CD14-positive monocyte (primary cell): ENCODE measurements around the gene TRPM6. TPM values are rescaled to one million over a fixed set of nuclear protein-coding genes. Genes with fewer than 3 reads are reported as not detected.
"Not testable (repeated sequence)": the region's sequence is repeated elsewhere in the genome, so short reads cannot be mapped to it uniquely, and the experiment has no call there.

Experiments
- DNase-seq, 3 donors: peaks; one replicate each; pipeline ENCODE4 v3.0.0-alpha.2; 2011 to 2022
- H2AFZ ChIP-seq: 2 replicates; pipeline ENCODE4 v1.6.0; 2012; ENCODE audit warnings: mild to moderate bottlenecking, low read depth, low read length, inconsistent platforms; ENCODE audit not compliant: insufficient read depth, poor library complexity, severe bottlenecking
- H3K27ac ChIP-seq, 2 donors: 1 replicate in 1 of 2; 2 replicates in 1 of 2; pipeline ENCODE4 v1.5.1; 2012 to 2013; ENCODE audit warnings: low read length in 2 of 2, control low read depth in 1 of 2, inconsistent platforms in 1 of 2, low read depth in 1 of 2, mild to moderate bottlenecking in 1 of 2
- H3K27me3 ChIP-seq, 2 donors: one replicate each; pipeline versions ENCODE4 v1.6.0 to v1.6.1; 2011 to 2013; ENCODE audit warnings: low read length in 2 of 2; ENCODE audit not compliant: control insufficient read depth in 2 of 2, insufficient read depth in 2 of 2
- H3K36me3 ChIP-seq, 2 donors: replicated peaks in 1 of 2; 1 replicate in 1 of 2; 2 replicates in 1 of 2; pipeline versions ENCODE4 v1.5.1 to v1.6.1; 2012 to 2013; ENCODE audit warnings: low read length in 2 of 2, control low read depth in 1 of 2, inconsistent platforms in 1 of 2, mild to moderate bottlenecking in 1 of 2; ENCODE audit not compliant: insufficient read depth in 2 of 2, control insufficient read depth in 1 of 2
- H3K4me1 ChIP-seq, 2 donors: 1 replicate in 1 of 2; 2 replicates in 1 of 2; pipeline versions ENCODE4 v1.5.1 to v1.6.1; 2012 to 2013; ENCODE audit warnings: low read length in 2 of 2, control low read depth in 1 of 2, inconsistent platforms in 1 of 2, mild to moderate bottlenecking in 1 of 2, moderate library complexity in 1 of 2; ENCODE audit not compliant: insufficient read depth in 2 of 2, control insufficient read depth in 1 of 2
- H3K4me2 ChIP-seq: replicated peaks from 2 replicates; pipeline ENCODE3; 2012; ENCODE audit warnings: low read length, moderate library complexity, mild to moderate bottlenecking; ENCODE audit not compliant: poor library complexity, severe bottlenecking; ENCODE audit errors: extremely low read depth
- H3K4me3 ChIP-seq, 3 experiments: fragments of 200-600 bp in 1 of 3; sonication (generic) in 1 of 3; replicated peaks in 1 of 3; 1 replicate in 2 of 3; 2 replicates in 1 of 3; pipeline ENCODE4 v1.5.1; 2011 to 2013; ENCODE audit warnings: low read length in 3 of 3, mild to moderate bottlenecking in 3 of 3, control low read depth in 2 of 3, low read depth in 2 of 3, inconsistent platforms in 1 of 3, moderate library complexity in 1 of 3
- H3K79me2 ChIP-seq: 2 replicates; pipeline ENCODE4 v1.6.0; 2012; ENCODE audit warnings: mild to moderate bottlenecking, control low read depth, inconsistent platforms, low read length, moderate library complexity; ENCODE audit not compliant: insufficient read depth
- H3K9ac ChIP-seq: 2 replicates; pipeline ENCODE4 v1.6.0; 2017; ENCODE audit warnings: low read length, mild to moderate bottlenecking; ENCODE audit not compliant: insufficient read depth, poor library complexity, severe bottlenecking
- H3K9me3 ChIP-seq, 2 donors: replicated peaks in 1 of 2; 1 replicate in 1 of 2; 2 replicates in 1 of 2; pipeline versions ENCODE4 v1.5.1 to v1.6.1; 2012 to 2013; ENCODE audit warnings: low read length in 2 of 2, control low read depth in 1 of 2; ENCODE audit not compliant: control insufficient read depth in 1 of 2, insufficient read depth in 1 of 2
- H4K20me1 ChIP-seq: 2 replicates; pipeline ENCODE4 v1.6.0; 2012; ENCODE audit warnings: mild to moderate bottlenecking, low read length, control low read depth, moderate library complexity; ENCODE audit not compliant: insufficient read depth
- H3K27ac Mint-ChIP-seq, 7 donors: one replicate each; pipeline ENCODE4 v1.8.0; 2020; ENCODE audit warnings: mild to moderate bottlenecking in 7 of 7, mixed read lengths in 7 of 7, moderate library complexity in 6 of 7, inconsistent platforms in 2 of 7
- H3K27me3 Mint-ChIP-seq, 3 donors: one replicate each; pipeline ENCODE4 v1.8.0; 2021 to 2022; ENCODE audit warnings: low read depth in 3 of 3, mild to moderate bottlenecking in 3 of 3, mixed read lengths in 3 of 3, moderate library complexity in 3 of 3, inconsistent platforms in 1 of 3
- H3K36me3 Mint-ChIP-seq, 2 donors: one replicate each; pipeline ENCODE4 v1.8.0; 2020; ENCODE audit warnings: mixed read lengths in 2 of 2, inconsistent platforms in 1 of 2, mild to moderate bottlenecking in 1 of 2
- H3K4me1 Mint-ChIP-seq: one replicate; pipeline ENCODE4 v1.8.0; 2020; ENCODE audit warnings: mild to moderate bottlenecking, mixed read lengths
- H3K4me3 Mint-ChIP-seq, 2 donors: one replicate each; pipeline ENCODE4 v1.8.0; 2020; ENCODE audit warnings: mild to moderate bottlenecking in 2 of 2, mixed read lengths in 2 of 2, moderate library complexity in 1 of 2
- H3K9me3 Mint-ChIP-seq, 7 donors: one replicate each; pipeline ENCODE4 v1.8.0; 2020 to 2022; ENCODE audit warnings: mixed read lengths in 7 of 7, mild to moderate bottlenecking in 6 of 7, moderate library complexity in 6 of 7, inconsistent platforms in 2 of 7
- CTCF ChIP-seq: fragments of 200-600 bp; IDR thresholded peaks from one replicate; pipeline ENCODE4 v1.8.0; 2022; ENCODE audit warnings: antibody characterized with exemption, mild to moderate bottlenecking
- WGBS: methylation state at CpG from one replicate; pipeline ENCODE4 v1.1.5; 2013; ENCODE audit warnings: missing lambda C conversion rate; ENCODE audit not compliant: insufficient coverage; 5-methylcytosine and 5-hydroxymethylcytosine counted together
- intact Hi-C, 2 donors: fragments of 100-400 bp; cut with micrococcal nuclease; formaldehyde crosslinking; loops; one replicate each; pipeline versions ENCODE4 v1.15.0 to v1.15.1; 2023
- polyA plus RNA-seq, 3 donors: library from polyadenylated mRNA; depleted of rRNA in 1 of 3; unstranded in 2 of 3; stranded (reverse) in 1 of 3; fragments of 300-500 nt in 2 of 3; fragments of >200 nt in 1 of 3; fragmentation: Illumina TruSeq in 2 of 3; gene quantifications; 1 replicate in 2 of 3; 2 replicates in 1 of 3; pipeline ENCODE4 v1.2.3, GENCODE V29; 2012 to 2021

TRPM6 gene
- polyA plus RNA-seq, 3 donors: not detected

- Histone ChIP-seq H3K4me2 (no peak overlapping the region), H3K36me3 (no peaks in the 10 kb centered on the region), H2AFZ (no peak overlapping the region), H3K27me3 (no peaks in the 10 kb centered on the region), H4K20me1 (no peaks in the 10 kb centered on the region), H3K9ac (no peak overlapping the region), H3K4me3 (no peak overlapping the region), H3K4me1 (no peaks in the 10 kb centered on the region), H3K27ac (no peak overlapping the region), H3K9me3 (peaks cover 0 to 5% of the 10 kb centered on the region in 2 donors), H3K79me2 (no peaks in the 10 kb centered on the region)
- no peaks in the 10 kb centered on the region for H3K36me3 Mint-ChIP-seq
- H3K4me3 Mint-ChIP-seq: no peak overlapping the region
- peaks cover 0 to 6% (median 1%) of the 10 kb centered on the region in 3 donors for H3K27me3 Mint-ChIP-seq
- no peak for TF ChIP-seq CTCF
- no peak for DNase-seq
- H3K9me3 Mint-ChIP-seq: peaks cover 0 to 10% (median 7%) of the 10 kb centered on the region in 7 donors
- H3K4me1 Mint-ChIP-seq: peaks cover 4% of the 10 kb centered on the region
- intact Hi-C loops: no loop called here
- no peak overlapping the region for H3K27ac Mint-ChIP-seq
These were observed 30.7 kb downstream of the TRPM6 start for GRCh38 chr9:74856989-74857388.

GRCh38 chr9:74855072-74855471 is 32.6 kb downstream of the TRPM6 start:
- no peak for DNase-seq
- Histone ChIP-seq H3K4me2 (no peak overlapping the region), H3K27ac (no peak overlapping the region), H3K4me1 (no peaks in the 10 kb centered on the region), H3K9me3 (peaks cover 0 to 9% of the 10 kb centered on the region in 2 donors), H3K27me3 (no peaks in the 10 kb centered on the region), H3K9ac (no peak overlapping the region), H4K20me1 (no peaks in the 10 kb centered on the region), H2AFZ (no peak overlapping the region), H3K79me2 (no peaks in the 10 kb centered on the region), H3K4me3 (no peak overlapping the region), H3K36me3 (no peaks in the 10 kb centered on the region)
- Mint-ChIP-seq H3K4me3 (no peak overlapping the region), H3K27me3 (peaks cover 0 to 5% (median 2%) of the 10 kb centered on the region in 3 donors), H3K36me3 (no peaks in the 10 kb centered on the region), H3K27ac (no peak overlapping the region), H3K9me3 (peaks cover 0 to 16% (median 8%) of the 10 kb centered on the region in 7 donors), H3K4me1 (peaks cover 4% of the 10 kb centered on the region)
- intact Hi-C loops: no loop called here
- TF ChIP-seq CTCF: no peak
- no CpG with 5 or more reads among the region's 6 CpGs for WGBS

- H3K9me3 Mint-ChIP-seq: peaks cover 0 to 17% (median 8%) of the 10 kb centered on the region in 7 donors
- H3K4me1 ChIP-seq, H4K20me1 ChIP-seq, H3K9ac ChIP-seq, H3K4me2 ChIP-seq, H3K79me2 ChIP-seq, H3K27ac Mint-ChIP-seq, H3K27me3 Mint-ChIP-seq, H3K4me3 ChIP-seq, H3K27me3 ChIP-seq, H3K27ac ChIP-seq, DNase-seq, intact Hi-C loops, H3K9me3 ChIP-seq, H3K36me3 Mint-ChIP-seq, H3K4me3 Mint-ChIP-seq, H3K36me3 ChIP-seq, H3K4me1 Mint-ChIP-seq, H2AFZ ChIP-seq: not testable (repeated sequence)
- WGBS: 94% methylated on average over 17 of the region's 36 CpGs
These were observed 34.7 kb downstream of the TRPM6 start for GRCh38 chr9:74853024-74853423.
